ACC112 (cell line): ENCODE data around the gene WDR20.
A peak's percentile ranks its signal among the peaks of the same experiment; 100 is the strongest.
"Not testable (repeated sequence)": the region's sequence is repeated elsewhere in the genome, so short reads cannot be mapped to it uniquely, and the experiment has no call there.

ENCODE experiments used
- H2AFZ ChIP-seq: fragments of 200-600 bp; sonication (generic); one replicate; pipeline ENCODE4 v1.6.0; 2017; ENCODE audit warnings: antibody characterized with exemption, low read length; ENCODE audit not compliant: unreplicated experiment
- H3K27ac ChIP-seq: fragments of 200-600 bp; sonication (generic); 2 replicates; pipeline ENCODE4 v1.5.1; 2014; ENCODE audit warnings: low read depth, mild to moderate bottlenecking, antibody characterized with exemption, low read length, moderate library complexity
- H3K27me3 ChIP-seq: fragments of 200-600 bp; sonication (generic); 2 replicates; pipeline ENCODE4 v1.6.1; 2014; ENCODE audit warnings: mild to moderate bottlenecking, antibody characterized with exemption, low read length, moderate library complexity, mixed read lengths; ENCODE audit not compliant: insufficient read depth
- H3K36me3 ChIP-seq: fragments of 200-600 bp; sonication (generic); 2 replicates; pipeline ENCODE4 v1.6.1; 2016; ENCODE audit warnings: mild to moderate bottlenecking, antibody characterized with exemption, low read length, moderate library complexity, mixed read lengths; ENCODE audit not compliant: insufficient read depth
- H3K4me1 ChIP-seq: fragments of 200-600 bp; sonication (generic); one replicate; pipeline ENCODE4 v1.6.1; 2016; ENCODE audit warnings: low read length, mixed read lengths; ENCODE audit not compliant: insufficient read depth, unreplicated experiment, control insufficient read depth
- H3K4me3 ChIP-seq: fragments of 200-600 bp; sonication (generic); 2 replicates; pipeline ENCODE4 v1.5.1; 2014; ENCODE audit warnings: mild to moderate bottlenecking, low read depth, low read length
- H3K79me2 ChIP-seq: fragments of 200-600 bp; sonication (generic); one replicate; pipeline ENCODE4 v1.6.0; 2016; ENCODE audit warnings: low read length; ENCODE audit not compliant: control insufficient read depth, unreplicated experiment, insufficient read depth

WDR20 gene

DNA sequence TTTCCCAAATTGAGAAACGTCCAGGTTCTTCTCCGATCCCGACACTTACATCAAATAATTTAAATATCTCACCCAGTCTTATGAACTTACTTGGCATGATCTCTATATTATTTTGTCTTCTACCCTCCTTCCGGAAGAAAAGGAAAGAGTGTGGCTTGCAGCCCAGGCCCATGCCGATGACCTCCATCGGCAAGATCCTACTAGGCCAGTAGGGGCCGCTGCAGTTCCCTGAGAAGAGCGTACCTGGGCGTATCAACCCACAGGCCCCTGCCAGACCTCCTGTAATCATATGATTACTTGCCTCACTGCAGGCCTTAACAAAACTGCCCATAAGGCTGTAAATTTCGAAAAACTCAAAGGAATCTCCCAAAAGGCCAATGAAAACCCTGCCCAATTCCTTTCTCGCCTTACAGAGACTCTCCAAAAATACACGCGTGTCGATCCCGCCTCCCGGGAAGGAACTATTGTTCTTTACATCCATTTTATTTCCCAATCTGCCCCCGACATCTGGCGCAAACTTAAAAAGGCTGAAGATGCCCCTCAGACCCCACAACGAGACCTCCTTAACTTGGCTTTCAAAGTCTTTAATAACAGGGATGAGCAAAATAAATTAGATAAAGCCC lies 95.7 kb downstream of the WDR20 start:
- H2AFZ ChIP-seq: peak overlapping the region; percentile 75
- H3K36me3 ChIP-seq: peaks cover 29% of the 10 kb centered on the region; the same call in 1 of the 2 replicates
- peak overlapping the region; percentile 83 for H3K4me3 ChIP-seq
- peaks cover 42% of the 10 kb centered on the region for H3K79me2 ChIP-seq
- H3K27me3 ChIP-seq: no peaks in the 10 kb centered on the region
- H3K4me1 ChIP-seq: peaks cover 15% of the 10 kb centered on the region
- H3K27ac ChIP-seq: peak overlapping the region; percentile 81

DNA sequence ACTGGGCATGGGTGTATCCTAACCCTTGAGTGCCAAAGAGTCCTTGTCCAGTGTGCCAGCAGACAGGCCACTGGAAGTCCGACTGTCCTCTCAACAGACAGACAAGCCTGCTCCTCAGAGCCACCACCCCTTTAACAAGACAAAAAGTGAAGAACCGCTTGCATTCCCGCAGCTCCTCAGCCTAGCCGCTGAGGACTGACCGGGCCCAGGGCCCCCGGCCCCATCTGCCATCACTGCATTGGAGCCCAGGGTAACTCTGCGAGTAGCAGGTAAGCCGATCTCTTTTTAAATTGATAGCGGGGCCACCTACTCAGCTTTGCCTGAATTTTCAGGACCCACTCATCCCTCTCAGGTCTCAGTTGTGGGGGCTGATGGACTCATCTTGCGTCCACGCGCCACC lies 96.3 kb downstream of the WDR20 start:
- Histone ChIP-seq H3K79me2 (peaks cover 41% of the 10 kb centered on the region), H3K27ac (peak overlapping the region; percentile 81), H3K36me3 (peaks cover 23% of the 10 kb centered on the region; the same call in 1 of the 2 replicates), H3K4me1 (peaks cover 20% of the 10 kb centered on the region), H3K4me3 (no peak overlapping the region), H2AFZ (no peak overlapping the region), H3K27me3 (no peaks in the 10 kb centered on the region)

DNA sequence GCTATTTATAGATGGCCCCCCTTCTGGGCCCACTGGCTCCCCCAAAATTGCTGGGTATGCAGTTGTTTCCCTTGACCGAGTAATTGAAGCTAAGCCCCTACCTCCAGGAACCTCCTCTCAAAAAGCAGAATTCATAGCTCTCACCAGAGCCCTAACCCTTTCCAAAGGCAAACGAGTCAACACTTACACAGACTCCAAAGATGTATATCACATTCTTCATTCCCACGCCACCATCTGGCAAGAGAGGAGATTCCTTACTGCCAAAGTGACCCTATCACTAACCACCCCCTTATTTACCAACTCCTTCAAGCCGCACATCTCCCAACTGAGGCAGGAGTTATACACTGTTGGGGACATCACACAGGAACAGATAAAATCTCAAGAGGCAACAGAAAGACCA lies 98.4 kb downstream of the WDR20 start:
- H3K79me2 ChIP-seq: peaks cover 36% of the 10 kb centered on the region
- no peak overlapping the region for H3K4me3 ChIP-seq
- no peaks in the 10 kb centered on the region for H3K27me3 ChIP-seq
- no peak overlapping the region for H2AFZ ChIP-seq
- peak overlapping the region; percentile 1; the same call in 1 of the 2 replicates for H3K27ac ChIP-seq
- H3K4me1 ChIP-seq: peaks cover 20% of the 10 kb centered on the region
- peaks cover 8% of the 10 kb centered on the region; the same call in 1 of the 2 replicates for H3K36me3 ChIP-seq

DNA sequence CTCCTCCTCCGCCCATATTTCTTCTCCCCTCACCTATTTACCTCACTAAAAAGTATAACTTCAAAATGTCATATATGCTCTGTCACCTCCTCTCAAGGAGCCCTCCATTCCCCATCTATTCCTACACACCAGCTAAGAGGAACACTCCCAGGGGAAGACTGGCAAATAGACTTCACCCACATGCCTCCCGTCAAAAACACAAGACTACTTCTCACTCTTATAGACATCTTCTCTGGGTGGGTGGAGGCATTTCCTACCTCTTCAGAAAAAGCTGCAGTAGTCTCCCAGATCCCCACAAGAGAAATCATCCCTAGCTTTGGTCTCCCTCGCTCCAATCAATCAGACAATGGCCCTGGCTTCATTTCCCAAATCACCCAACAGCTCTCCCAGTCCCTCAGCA lies 99.1 kb downstream of the WDR20 start:
- peaks cover 2% of the 10 kb centered on the region; the same call in 1 of the 2 replicates for H3K36me3 ChIP-seq
- peaks cover 16% of the 10 kb centered on the region for H3K4me1 ChIP-seq
- no peaks in the 10 kb centered on the region for H3K27me3 ChIP-seq
- H2AFZ ChIP-seq: no peak overlapping the region
- no peak overlapping the region for H3K4me3 ChIP-seq
- H3K79me2 ChIP-seq: peaks cover 30% of the 10 kb centered on the region
- H3K27ac ChIP-seq: 0 out of 2 replicates have a peak overlapping the region, but pooled peaks have one; percentile 13

DNA sequence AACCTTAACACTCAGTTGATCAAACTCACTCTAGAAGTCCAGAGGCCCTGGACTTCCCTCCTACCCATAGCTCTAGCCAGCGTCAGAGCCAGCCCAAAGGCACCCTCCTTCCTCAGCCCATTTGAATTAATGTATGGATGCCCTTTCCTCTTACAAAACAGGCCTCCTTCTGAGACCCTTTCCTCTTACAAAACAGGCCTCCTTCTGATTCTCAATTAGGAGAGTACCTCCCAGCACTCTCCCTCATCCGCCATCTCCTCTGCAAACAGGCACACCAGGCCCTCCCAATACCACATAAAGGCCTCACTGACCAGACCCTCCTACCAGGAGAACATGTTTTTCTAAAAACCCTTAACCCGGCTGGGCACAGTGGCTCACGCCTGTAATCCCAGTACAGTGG lies 99.5 kb downstream of the WDR20 start:
- H3K27ac ChIP-seq: no peak overlapping the region
- H3K4me1 ChIP-seq: peaks cover 15% of the 10 kb centered on the region
- no peak overlapping the region for H3K4me3 ChIP-seq
- H3K27me3 ChIP-seq: no peaks in the 10 kb centered on the region
- no peak overlapping the region for H2AFZ ChIP-seq
- no peaks in the 10 kb centered on the region for H3K36me3 ChIP-seq
- H3K79me2 ChIP-seq: peaks cover 26% of the 10 kb centered on the region

DNA sequence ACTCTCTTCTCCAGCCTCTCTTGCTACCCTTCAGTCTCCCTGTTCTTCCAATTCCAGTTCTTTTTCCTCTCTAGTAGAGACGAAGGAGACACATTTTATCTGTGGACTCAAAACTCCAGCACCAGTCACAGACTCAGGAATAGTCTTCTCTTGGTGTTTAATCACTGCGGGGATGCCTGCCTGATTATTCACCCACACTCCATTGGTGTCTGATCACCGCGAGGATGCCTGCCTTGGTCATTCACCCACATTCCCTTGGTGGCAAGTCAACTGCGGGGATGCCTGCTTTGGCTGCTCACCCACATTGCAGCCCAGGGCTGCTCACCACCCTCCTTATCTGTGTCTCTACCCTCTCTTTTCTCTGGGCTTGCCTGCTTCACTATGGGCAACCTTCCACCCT lies 100.8 kb downstream of the WDR20 start:
- not testable (repeated sequence) for H3K36me3 ChIP-seq, H3K4me1 ChIP-seq, H3K27me3 ChIP-seq, H3K4me3 ChIP-seq, H2AFZ ChIP-seq
- peak overlapping the region; percentile 24 for H3K27ac ChIP-seq
- H3K79me2 ChIP-seq: peaks cover 16% of the 10 kb centered on the region

DNA sequence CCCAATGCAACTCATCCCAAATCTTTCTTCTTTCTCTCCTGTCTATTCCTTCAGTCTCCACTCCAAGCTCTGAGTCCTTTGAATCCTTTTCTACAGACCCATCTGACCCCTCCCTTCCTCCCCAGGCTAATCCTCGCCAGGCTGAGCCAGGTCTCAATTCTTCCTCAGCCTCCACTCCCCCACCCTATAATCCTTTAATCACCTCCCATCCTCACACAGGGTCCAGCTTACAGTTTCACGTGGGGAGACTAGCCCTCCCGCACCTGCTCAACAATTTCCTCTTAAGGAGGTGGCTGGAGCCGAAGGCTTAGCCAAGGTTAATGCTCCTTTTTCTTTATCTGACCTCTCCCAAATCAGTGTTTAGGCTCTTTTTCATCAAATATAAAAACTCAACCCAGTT lies 101.5 kb downstream of the WDR20 start:
- H3K27me3 ChIP-seq: no peaks in the 10 kb centered on the region
- H3K27ac ChIP-seq: peak overlapping the region; percentile 24; the same call in 1 of the 2 replicates
- H2AFZ ChIP-seq: no peak overlapping the region
- peaks cover 11% of the 10 kb centered on the region for H3K79me2 ChIP-seq
- 0 out of 2 replicates have a peak, but pooled peaks cover 5% of the 10 kb centered on the region for H3K36me3 ChIP-seq
- H3K4me1 ChIP-seq: peaks cover 7% of the 10 kb centered on the region
- H3K4me3 ChIP-seq: no peak overlapping the region

DNA sequence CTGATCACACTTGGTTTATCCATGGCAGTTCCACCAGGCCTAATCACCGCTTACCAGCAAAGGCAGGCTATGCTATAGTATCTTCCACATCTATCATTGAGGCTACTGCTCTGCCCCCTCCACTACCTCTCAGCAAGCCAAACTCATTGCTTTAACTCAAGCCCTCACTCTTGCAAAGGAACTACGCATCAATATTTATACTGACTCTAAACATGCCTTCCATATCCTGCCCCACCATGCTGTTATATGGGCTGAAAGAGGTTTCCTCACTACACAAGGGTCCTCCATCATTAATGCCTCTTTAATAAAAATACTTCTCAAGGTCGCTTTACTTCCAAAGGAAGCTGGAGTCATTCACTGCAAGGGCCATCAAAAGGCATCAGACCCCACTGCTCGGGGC lies 104.1 kb downstream of the WDR20 start:
- H3K36me3 ChIP-seq: peaks cover 22% of the 10 kb centered on the region; the same call in 1 of the 2 replicates
- H3K4me3 ChIP-seq, H2AFZ ChIP-seq, H3K4me1 ChIP-seq, H3K79me2 ChIP-seq, H3K27me3 ChIP-seq, H3K27ac ChIP-seq: not testable (repeated sequence)

DNA sequence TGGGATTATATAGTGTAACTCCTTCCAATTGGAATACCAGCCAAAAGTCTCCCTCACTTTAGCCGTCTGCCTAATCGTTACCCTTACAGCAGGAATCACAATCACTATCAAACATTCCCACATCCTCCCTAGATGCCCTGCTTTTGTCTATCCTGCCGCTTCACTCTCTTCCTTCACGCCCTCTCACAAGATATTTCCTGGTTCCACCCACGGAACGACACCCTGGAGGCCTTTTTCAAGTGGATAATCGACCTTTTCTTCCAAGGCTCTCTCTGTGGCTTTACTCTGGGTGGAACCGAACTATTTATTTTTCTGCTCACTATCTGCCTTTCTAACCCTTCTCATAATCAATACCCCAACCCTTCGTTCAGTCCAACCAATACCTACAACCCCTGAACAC lies 106.4 kb downstream of the WDR20 start:
- Histone ChIP-seq H2AFZ (no peak overlapping the region), H3K36me3 (peaks cover 30% of the 10 kb centered on the region; the same call in 1 of the 2 replicates), H3K79me2 (no peaks in the 10 kb centered on the region), H3K4me3 (no peak overlapping the region), H3K27me3 (no peaks in the 10 kb centered on the region), H3K4me1 (no peaks in the 10 kb centered on the region), H3K27ac (no peak overlapping the region)

DNA sequence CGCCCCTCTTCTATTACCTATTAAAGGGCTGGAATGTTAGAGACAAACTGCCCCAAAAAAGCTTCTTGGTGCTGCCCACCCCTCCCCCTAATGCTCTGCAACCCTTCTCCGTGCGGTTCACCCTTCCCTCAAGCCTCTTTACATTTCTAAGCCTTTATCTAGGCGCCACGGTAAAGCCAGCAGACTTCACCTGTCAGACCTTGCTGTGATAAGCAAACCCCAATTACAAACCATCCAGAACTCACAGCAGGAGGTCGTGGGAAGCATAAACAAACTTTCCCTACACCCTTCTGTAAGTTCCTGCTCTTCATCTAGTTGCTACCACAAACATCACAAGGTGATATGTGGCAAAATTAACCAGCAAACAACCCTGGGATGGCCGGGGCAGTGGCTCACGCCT lies 108.4 kb downstream of the WDR20 start:
- H3K27ac ChIP-seq: no peak overlapping the region
- H3K36me3 ChIP-seq: peaks cover 34% of the 10 kb centered on the region; the same call in 1 of the 2 replicates
- no peak overlapping the region for H3K4me3 ChIP-seq
- no peaks in the 10 kb centered on the region for H3K4me1 ChIP-seq
- H3K79me2 ChIP-seq: no peaks in the 10 kb centered on the region
- no peak overlapping the region for H2AFZ ChIP-seq
- no peaks in the 10 kb centered on the region for H3K27me3 ChIP-seq

DNA sequence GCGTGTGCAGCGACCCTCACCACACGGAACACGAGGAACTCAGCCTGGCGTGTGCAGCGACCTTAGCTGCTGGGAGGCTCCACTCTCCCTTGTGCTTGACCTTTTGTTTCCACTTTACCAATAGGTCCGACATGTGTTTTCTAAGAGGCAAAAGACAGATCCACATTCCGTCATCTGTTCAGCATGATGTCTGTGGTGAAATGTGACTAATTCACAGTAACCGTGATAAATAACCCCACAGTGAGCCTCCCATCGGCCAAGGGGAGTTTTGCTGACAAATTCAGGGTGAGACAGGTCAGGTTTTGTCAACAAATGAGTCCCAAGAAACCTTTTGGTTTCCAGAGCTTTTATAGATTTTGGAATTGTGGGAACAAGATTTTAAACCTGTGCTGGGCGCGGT lies 109.3 kb downstream of the WDR20 start:
- Histone ChIP-seq H3K4me1 (no peaks in the 10 kb centered on the region), H2AFZ (no peak overlapping the region), H3K27ac (no peak overlapping the region), H3K36me3 (peaks cover 38% of the 10 kb centered on the region; the same call in 1 of the 2 replicates), H3K79me2 (no peaks in the 10 kb centered on the region), H3K4me3 (no peak overlapping the region), H3K27me3 (no peaks in the 10 kb centered on the region)
